A549 (cell line): ENCODE measurements around the gene SLC46A1. TPM values are rescaled to one million over a fixed set of nuclear protein-coding genes. Genes with fewer than 3 reads are reported as not detected.
A peak's percentile ranks its signal among the peaks of the same experiment; 100 is the strongest.

Source experiments
- BCL3 ChIP-seq: fragments of >200 bp; sonication (Bioruptor Twin); formaldehyde crosslinking; IDR thresholded peaks from 3 replicates; pipeline ENCODE4 v1.6.1; 2016
- CBX2 ChIP-seq: fragments of 200-600 bp; sonication (generic); IDR thresholded peaks from 2 replicates; pipeline ENCODE4 v1.6.1; 2016; ENCODE audit warnings: low read depth, mild to moderate bottlenecking, borderline replicate concordance
- CHD4 ChIP-seq: fragments of 200-600 bp; sonication (generic); IDR thresholded peaks from 2 replicates; pipeline ENCODE4 v1.6.1; 2016; ENCODE audit warnings: antibody characterized with exemption, mild to moderate bottlenecking, borderline replicate concordance
- CTCF ChIP-seq: fragments of >200 bp; sonication (Bioruptor Twin); formaldehyde crosslinking; IDR thresholded peaks from 3 replicates; pipeline ENCODE4 v1.5.1; 2016
- EHF ChIP-seq: fragments of 250-450 bp; sonication (Bioruptor Pico); IDR thresholded peaks from 2 replicates; pipeline ENCODE4 v1.5.0; 2020; ENCODE audit warnings: mild to moderate bottlenecking
- EP300 ChIP-seq, 2 experiments: fragments of >200 bp; sonication (Bioruptor Twin); formaldehyde crosslinking; IDR thresholded peaks; 2 replicates in 1 of 2; 3 replicates in 1 of 2; pipeline ENCODE4 v1.6.1; 2016 to 2017
- GATA3 ChIP-seq: IDR thresholded peaks from 2 replicates; pipeline ENCODE4 v1.6.1; 2012; ENCODE audit warnings: borderline replicate concordance
- HEYL ChIP-seq: fragments of 250-450 bp; sonication (Bioruptor Pico); IDR thresholded peaks from 2 replicates; pipeline ENCODE4 v1.8.0; 2021; ENCODE audit warnings: mild to moderate bottlenecking, moderate library complexity
- HMGXB4 ChIP-seq: fragments of 250-450 bp; sonication (Bioruptor Pico); IDR thresholded peaks from 2 replicates; pipeline ENCODE4 v1.5.0; 2021; ENCODE audit warnings: mild to moderate bottlenecking, moderate library complexity, borderline replicate concordance
- HOXB13 ChIP-seq: fragments of 250-450 bp; sonication (Bioruptor Pico); IDR thresholded peaks from 2 replicates; pipeline ENCODE4 v1.5.0; 2020; ENCODE audit warnings: low read depth, mild to moderate bottlenecking, moderate library complexity
- JUNB ChIP-seq: fragments of >200 bp; sonication (Bioruptor Twin); formaldehyde crosslinking; IDR thresholded peaks from 2 replicates; pipeline ENCODE4 v1.6.1; 2016
- KDM1A ChIP-seq: fragments of 200-600 bp; sonication (generic); IDR thresholded peaks from 2 replicates; pipeline ENCODE4 v1.6.1; 2016; ENCODE audit warnings: low read depth, mild to moderate bottlenecking
- MAFK ChIP-seq: fragments of 450-650 bp; IDR thresholded peaks from 2 replicates; pipeline ENCODE4 v1.6.1; 2014; ENCODE audit not compliant: partially characterized antibody
- MAX ChIP-seq: IDR thresholded peaks from 2 replicates; pipeline ENCODE4 v1.6.1; 2012
- MYC ChIP-seq: IDR thresholded peaks from 2 replicates; pipeline ENCODE4 v1.6.1; 2012; ENCODE audit warnings: mild to moderate bottlenecking, inconsistent platforms, low read length, improper control_type of control experiment, borderline replicate concordance
- POLR2AphosphoS2 ChIP-seq: conservative IDR thresholded peaks from 2 replicates; pipeline ENCODE4 v1.6.1; 2012; ENCODE audit warnings: low read length, improper control_type of control experiment, inconsistent platforms
- RARB ChIP-seq: fragments of 250-450 bp; sonication (Bioruptor Pico); IDR thresholded peaks from 2 replicates; pipeline ENCODE4 v1.8.0; 2021; ENCODE audit warnings: mild to moderate bottlenecking, moderate library complexity
- REST ChIP-seq: fragments of 200-600 bp; sonication (generic); IDR thresholded peaks from 2 replicates; pipeline ENCODE4 v1.6.1; 2016; ENCODE audit warnings: antibody characterized with exemption, mild to moderate bottlenecking, moderate library complexity
- RFX5 ChIP-seq: fragments of 450-650 bp; IDR thresholded peaks from 2 replicates; pipeline ENCODE4 v1.7.1; 2014; ENCODE audit warnings: antibody characterized with exemption, mild to moderate bottlenecking, moderate library complexity
- SMC3 ChIP-seq: fragments of >200 bp; sonication (Bioruptor Twin); formaldehyde crosslinking; IDR thresholded peaks from 3 replicates; pipeline ENCODE4 v1.6.1; 2018; ENCODE audit warnings: inconsistent platforms
- SREBF2 ChIP-seq: fragments of 450-650 bp; IDR thresholded peaks from 2 replicates; pipeline ENCODE4 v1.6.1; 2014; ENCODE audit warnings: mild to moderate bottlenecking, moderate library complexity
- TP53 ChIP-seq: fragments of 250-450 bp; sonication (Bioruptor Pico); IDR thresholded peaks from 2 replicates; pipeline ENCODE4 v1.5.0; 2021; ENCODE audit warnings: mild to moderate bottlenecking, moderate library complexity
- ZC3H11A ChIP-seq: fragments of 450-650 bp; IDR thresholded peaks from 2 replicates; pipeline ENCODE4 v1.6.1; 2014; ENCODE audit warnings: antibody characterized with exemption, mild to moderate bottlenecking
- ZFP36 ChIP-seq: fragments of 450-650 bp; IDR thresholded peaks from 2 replicates; pipeline ENCODE4 v1.6.1; 2014; ENCODE audit warnings: borderline replicate concordance; ENCODE audit not compliant: partially characterized antibody
- polyA plus RNA-seq, 4 experiments: library from polyadenylated mRNA; depleted of rRNA in 3 of 4; stranded (reverse); fragments of >200 nt; fragmentation: RNase III in 1 of 4; extraction: RNeasy Plus Mini Kit Qiagen cat#74134 plus additional on column Dnase treatment in 1 of 4; gene quantifications; 2 replicates in 3 of 4; 3 replicates in 1 of 4; pipeline ENCODE4 v1.2.3, GENCODE V29; 2011 to 2017
- TF ChIP-seq, protein P1 (sequence below): fragments of >200 bp; sonication (Bioruptor Twin); formaldehyde crosslinking; IDR thresholded peaks from 2 replicates; pipeline ENCODE4 v1.6.1; 2016

Gene SLC46A1
- polyA plus RNA-seq, 2 of the 4 experiments (the other 2 are of a cell fraction): 12.8 to 23.7 TPM

DNA sequence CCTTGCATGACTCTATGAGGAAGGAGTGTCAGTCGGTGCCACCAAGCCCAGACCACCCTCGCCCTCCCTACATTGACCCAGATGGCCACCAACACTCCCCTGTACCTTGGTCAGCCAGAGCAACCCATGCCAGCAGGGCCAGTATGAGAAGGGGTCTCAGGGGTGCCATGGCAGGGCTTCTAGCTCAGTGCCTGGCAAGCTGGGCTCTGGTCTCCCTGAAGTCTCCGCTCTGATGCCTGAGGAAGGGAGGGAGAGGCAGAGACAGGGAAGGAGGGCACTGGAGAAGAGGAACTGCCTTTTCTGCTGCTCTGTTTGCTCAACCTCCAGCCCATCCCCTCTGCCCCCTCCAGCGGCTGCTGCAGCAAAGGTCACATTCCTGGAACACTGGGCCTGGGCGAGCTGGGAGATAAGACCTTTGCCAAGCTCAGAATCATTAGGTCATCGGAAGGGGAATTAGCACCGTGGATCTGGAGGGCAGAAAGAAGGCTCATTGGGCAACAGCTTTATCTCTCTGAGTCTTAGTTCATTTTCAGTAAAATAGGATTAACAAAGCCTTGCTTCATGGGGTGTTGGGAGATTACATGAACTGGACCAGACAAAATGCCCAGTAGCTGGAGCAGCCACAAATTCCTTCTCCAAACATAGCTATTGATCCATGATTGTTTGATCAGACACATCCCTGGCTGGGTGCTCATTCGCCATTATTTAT, 35.8 kb downstream of the SLC46A1 start, which contains the start of gene VTN (continued):
- TF ChIP-seq CTCF (no peak; the same call in 2 of the 3 replicates), EP300 (IDR thresholded peaks at IDR 0.05) (peak in 1 of 2 experiments; percentile 47; a peak in 1 of 5 replicates), ZFP36 (no peak), RFX5 (no peak), BCL3 (0 out of 3 replicates have a peak, but pooled peaks have one; percentile 12), JUNB (no peak), ZC3H11A (no peak), HMGXB4 (CRISPR knock-in tag) (no peak), TP53 (no peak), HEYL (CRISPR knock-in tag) (no peak), REST (no peak), SREBF2 (no peak), MAX (peak; percentile 30; the same call in 1 of the 2 replicates), CHD4 (no peak), SMC3 (peak; percentile 25; the same call in 1 of the 3 replicates), HOXB13 (CRISPR knock-in tag) (no peak), EHF (no peak), GATA3 (peak; percentile 42; the same call in 1 of the 2 replicates), POLR2AphosphoS2 (0 out of 2 replicates have a peak, but pooled peaks have one; percentile 55), RARB (no peak), KDM1A (no peak), CBX2 (no peak), MAFK (no peak), MYC (no peak)
- TF ChIP-seq, protein P1, sequence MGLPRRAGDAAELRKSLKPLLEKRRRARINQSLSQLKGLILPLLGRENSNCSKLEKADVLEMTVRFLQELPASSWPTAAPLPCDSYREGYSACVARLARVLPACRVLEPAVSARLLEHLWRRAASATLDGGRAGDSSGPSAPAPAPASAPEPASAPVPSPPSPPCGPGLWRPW: no peak
